Measurements from ENCODE around the gene PRKCA. TPM values are rescaled to one million over a fixed set of nuclear protein-coding genes. Genes with fewer than 3 reads are reported as not detected.

The PRKCA gene
- total RNA-seq, 1 donor from 2014 or later = 5.6 TPM

GRCh38 chr17:66413559-66414520 lies 111.4 kb downstream of the PRKCA start:
- intact Hi-C loops (cut with micrococcal nuclease) = no loop called here
- Histone ChIP-seq H3K27me3 (ENCODE audit: low read depth) (no peaks in the 10 kb centered on the region), H3K4me3 (no peak overlapping the region), H3K4me1 (no peaks in the 10 kb centered on the region), H3K36me3 (no peaks in the 10 kb centered on the region), H3K27ac (replicated peaks) (no peak overlapping the region), H3K9me3 (replicated peaks) (no peaks in the 10 kb centered on the region)
- TF ChIP-seq CTCF (IDR thresholded peaks at IDR 0.05; ENCODE audit: borderline replicate concordance) = no peak
- DNase-seq = no peak

GRCh38 chr17:66414561-66415175 lies 112.3 kb downstream of the PRKCA start:
- Histone ChIP-seq H3K4me3 (no peak overlapping the region), H3K27me3 (ENCODE audit: low read depth) (no peaks in the 10 kb centered on the region), H3K27ac (replicated peaks) (no peak overlapping the region), H3K36me3 (no peaks in the 10 kb centered on the region), H3K9me3 (replicated peaks) (no peaks in the 10 kb centered on the region), H3K4me1 (no peaks in the 10 kb centered on the region)
- intact Hi-C loops (cut with micrococcal nuclease) = no loop called here
- no peak for DNase-seq
- no peak for TF ChIP-seq CTCF (IDR thresholded peaks at IDR 0.05; ENCODE audit: borderline replicate concordance)

GRCh38 chr17:66415366-66416206 lies 113.2 kb downstream of the PRKCA start:
- H3K9me3 ChIP-seq (replicated peaks) = no peaks in the 10 kb centered on the region
- no peaks in the 10 kb centered on the region for H3K36me3 ChIP-seq
- intact Hi-C loops (cut with micrococcal nuclease) = no loop called here
- no peaks in the 10 kb centered on the region for H3K4me1 ChIP-seq
- no peak for DNase-seq
- TF ChIP-seq CTCF (IDR thresholded peaks at IDR 0.05; ENCODE audit: borderline replicate concordance) = no peak
- no peak overlapping the region for H3K4me3 ChIP-seq
- no peak overlapping the region for H3K27ac ChIP-seq (replicated peaks)
- H3K27me3 ChIP-seq (ENCODE audit: low read depth) = no peaks in the 10 kb centered on the region

DNA sequence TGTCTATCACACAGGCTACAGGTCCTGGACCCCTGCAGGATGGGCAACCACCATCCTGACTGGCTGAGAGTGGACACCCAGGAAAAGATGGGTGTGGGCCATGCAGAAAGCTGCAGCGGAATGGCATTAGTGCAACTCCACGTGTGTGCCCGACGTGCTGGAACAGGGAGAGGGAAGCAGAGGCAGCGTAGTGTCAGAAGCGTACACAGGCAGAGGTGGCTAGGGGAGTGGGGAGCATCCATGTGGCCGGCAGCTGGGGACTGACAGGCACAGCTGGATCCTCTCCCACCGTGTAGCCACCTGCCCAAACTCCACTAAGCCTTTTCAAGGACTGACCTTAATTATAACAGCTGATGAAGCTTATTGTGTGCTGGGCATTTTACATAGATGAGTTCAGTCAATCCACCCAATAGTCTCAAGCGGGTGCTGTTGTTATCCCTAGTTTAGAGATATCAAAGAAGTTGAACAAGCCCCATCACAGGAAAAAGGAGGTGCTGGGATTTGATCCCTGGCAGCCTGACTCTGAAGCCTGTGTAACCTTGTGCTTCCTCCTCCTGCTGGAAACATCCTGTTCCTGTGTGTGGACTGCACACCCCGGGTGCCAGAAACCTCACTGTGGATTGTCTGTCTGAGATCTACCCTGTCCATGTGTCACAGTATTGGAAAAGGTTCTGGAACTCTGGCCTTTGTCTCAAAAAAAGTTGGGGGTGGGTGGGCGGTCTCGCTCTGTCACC lies 114.0 kb downstream of the PRKCA start:
- no peak for TF ChIP-seq CTCF (IDR thresholded peaks at IDR 0.05; ENCODE audit: borderline replicate concordance)
- Histone ChIP-seq H3K36me3 (no peaks in the 10 kb centered on the region), H3K4me1 (no peaks in the 10 kb centered on the region), H3K27ac (replicated peaks) (no peak overlapping the region), H3K9me3 (replicated peaks) (no peaks in the 10 kb centered on the region), H3K4me3 (no peak overlapping the region), H3K27me3 (ENCODE audit: low read depth) (no peaks in the 10 kb centered on the region)
- no peak for DNase-seq
- intact Hi-C loops (cut with micrococcal nuclease) = no loop called here

- no peaks in the 10 kb centered on the region for H3K27me3 ChIP-seq (ENCODE audit: low read depth)
- H3K27ac ChIP-seq (replicated peaks) = no peak overlapping the region
- intact Hi-C loops (cut with micrococcal nuclease) = no loop called here
- H3K4me1 ChIP-seq = no peaks in the 10 kb centered on the region
- no peaks in the 10 kb centered on the region for H3K9me3 ChIP-seq (replicated peaks)
- H3K4me3 ChIP-seq = no peak overlapping the region
- no peak for TF ChIP-seq CTCF (IDR thresholded peaks at IDR 0.05; ENCODE audit: borderline replicate concordance)
- H3K36me3 ChIP-seq = no peaks in the 10 kb centered on the region
- no peak for DNase-seq
These were observed 114.9 kb downstream of the PRKCA start for GRCh38 chr17:66417300-66417719.
